HCT116 (cell line): ENCODE measurements around the gene HSF4. TPM values are rescaled to one million over a fixed set of nuclear protein-coding genes. Genes with fewer than 3 reads are reported as not detected.

Experiments
- ATAC-seq: fragments of 200-7000 bp; cut with Tn5 transposase; 2 replicates; pipeline ENCODE4 v1.9.1; 2020; ENCODE audit warnings: mild to moderate bottlenecking, moderate library complexity
- BruUV-seq: library from RNA; stranded (reverse); fragments of 400-500 nt; replicated peaks from 2 replicates; lab custom pipeline; 2021; lab: Mats Ljungman, UMichigan
- CTCF ChIA-PET: fragments of 300-600 bp; sonication (Branson Sonifier 250); formaldehyde crosslinking; loops from one replicate; lab custom pipeline; 2021; ENCODE audit warnings: antibody characterized with exemption; lab: Charles Lee
- POLR2A ChIA-PET: fragments of 300-600, 350-600 bp; sonication (Branson Sonifier 250); formaldehyde crosslinking; loops from one replicate; lab custom pipeline; 2021; ENCODE audit warnings: antibody characterized with exemption; lab: Charles Lee
- RAD21 ChIA-PET, 2 experiments: fragments of 300-600 bp; sonication (Branson Sonifier 250); formaldehyde crosslinking; loops; one replicate each; lab custom pipeline; 2023; ENCODE audit warnings: low total read pairs in 2 of 2; ENCODE audit not compliant: uncharacterized antibody in 2 of 2, unreplicated experiment in 2 of 2, low non-redundant PET in 1 of 2; lab: Charles Lee
- DNase-seq: peaks from one replicate; pipeline ENCODE4 v3.0.0-alpha.2; 2010; ENCODE audit warnings: low read depth, low spot score
- H2AFZ ChIP-seq: fragments of 200-600 bp; shearing (Covaris generic), sonication (generic); 2 replicates; pipeline ENCODE4 v1.6.1; 2017; ENCODE audit warnings: low read depth, mixed run types, mixed read lengths, antibody characterized with exemption, low read length; ENCODE audit not compliant: poor library complexity, severe bottlenecking
- H3K27ac ChIP-seq: 2 replicates; pipeline ENCODE4 v1.5.1; 2012; ENCODE audit warnings: low read depth, low read length
- H3K27me3 ChIP-seq: fragments of 200-600 bp; sonication (generic); 2 replicates; pipeline ENCODE4 v1.6.1; 2016; ENCODE audit warnings: mixed run types, low read length, mixed read lengths; ENCODE audit not compliant: insufficient read depth
- H3K36me3 ChIP-seq, 2 experiments: fragments of 200-500 bp in 1 of 2; fragments of 200-600 bp in 1 of 2; sonication (Bioruptor generic) in 1 of 2; sonication (generic) in 1 of 2; 2 replicates each; pipeline versions ENCODE4 v1.5.1 to v1.6.1; 2014 to 2016; ENCODE audit warnings: low read length in 2 of 2, inconsistent platforms in 1 of 2, mixed read lengths in 1 of 2, mixed run types in 1 of 2; ENCODE audit not compliant: insufficient read depth in 2 of 2, control insufficient read depth in 1 of 2
- H3K4me1 ChIP-seq, 2 experiments: fragments of 200-600 bp in 1 of 2; sonication (generic) in 1 of 2; 2 replicates each; pipeline versions ENCODE4 v1.5.1 to v1.6.1; 2012 to 2017; ENCODE audit warnings: low read length in 2 of 2, inconsistent platforms in 1 of 2, mild to moderate bottlenecking in 1 of 2, mixed read lengths in 1 of 2, mixed run types in 1 of 2, moderate library complexity in 1 of 2; ENCODE audit not compliant: insufficient read depth in 2 of 2, control insufficient read depth in 1 of 2
- H3K4me2 ChIP-seq: fragments of 200-600 bp; sonication (generic); 2 replicates; pipeline ENCODE4 v1.6.1; 2017; ENCODE audit warnings: mixed run types, low read length, mixed read lengths
- H3K4me3 ChIP-seq, 2 experiments: fragments of 200-600 bp in 1 of 2; sonication (generic) in 1 of 2; replicated peaks in 1 of 2; 2 replicates each; pipeline ENCODE4 v1.5.1; 2011 to 2016; ENCODE audit warnings: low read length in 2 of 2, control low read depth in 1 of 2, low read depth in 1 of 2, mild to moderate bottlenecking in 1 of 2, mixed read lengths in 1 of 2, mixed run types in 1 of 2
- H3K79me2 ChIP-seq: fragments of 200-600 bp; sonication (generic); 2 replicates; pipeline ENCODE4 v1.6.1; 2017; ENCODE audit warnings: mild to moderate bottlenecking, mixed run types, low read length, moderate library complexity, mixed read lengths; ENCODE audit not compliant: insufficient read depth
- H3K9ac ChIP-seq: fragments of 200-600 bp; sonication (generic); 2 replicates; pipeline ENCODE4 v1.6.1; 2016; ENCODE audit warnings: low read length, mixed read lengths
- H3K9me2 ChIP-seq: fragments of 200-600 bp; sonication (generic), shearing (Covaris generic); 2 replicates; pipeline ENCODE4 v1.6.1; 2017; ENCODE audit warnings: mixed run types, mild to moderate bottlenecking, moderate library complexity; ENCODE audit not compliant: insufficient read depth
- H3K9me3 ChIP-seq, 2 experiments: fragments of 200-500 bp in 1 of 2; fragments of 200-600 bp in 1 of 2; sonication (Bioruptor generic) in 1 of 2; sonication (generic) in 1 of 2; 2 replicates each; pipeline ENCODE4 v1.6.1; 2014 to 2017; ENCODE audit warnings: low read length in 2 of 2, mixed read lengths in 2 of 2, inconsistent platforms in 1 of 2, low read depth in 1 of 2, mild to moderate bottlenecking in 1 of 2, mixed run types in 1 of 2, moderate library complexity in 1 of 2; ENCODE audit not compliant: control insufficient read depth in 1 of 2, insufficient read depth in 1 of 2
- H4K20me1 ChIP-seq: fragments of 200-600 bp; sonication (generic), shearing (Covaris generic); 2 replicates; pipeline ENCODE4 v1.6.1; 2017; ENCODE audit warnings: mixed run types, mild to moderate bottlenecking, moderate library complexity; ENCODE audit not compliant: insufficient read depth
- ATF3 ChIP-seq: IDR thresholded peaks from 2 replicates; pipeline ENCODE4 v1.6.1; 2012
- CBX3 ChIP-seq: IDR thresholded peaks from 2 replicates; pipeline ENCODE4 v1.6.1; 2012; ENCODE audit warnings: low read depth
- CEBPB ChIP-seq: IDR thresholded peaks from 2 replicates; pipeline ENCODE4 v1.6.1; 2012; ENCODE audit warnings: low read depth
- CTCF ChIP-seq, 3 experiments: fragments of 200-600 bp in 1 of 3; sonication (generic) in 1 of 3; IDR thresholded peaks in 2 of 3; conservative IDR thresholded peaks in 1 of 3; 2 replicates each; pipeline ENCODE4 v1.5.1; 2012 to 2017; ENCODE audit warnings: low read depth in 2 of 3, low read length in 2 of 3, antibody characterized with exemption in 1 of 3, borderline replicate concordance in 1 of 3, control low read depth in 1 of 3, mild to moderate bottlenecking in 1 of 3, mixed read lengths in 1 of 3, mixed run types in 1 of 3, moderate library complexity in 1 of 3; ENCODE audit not compliant: insufficient read depth in 1 of 3
- EGR1 ChIP-seq: IDR thresholded peaks from 2 replicates; pipeline ENCODE4 v1.6.1; 2012; ENCODE audit warnings: low read depth
- ELF1 ChIP-seq: IDR thresholded peaks from 2 replicates; pipeline ENCODE4 v1.6.1; 2012; ENCODE audit warnings: low read depth, borderline replicate concordance
- FOSL1 ChIP-seq: IDR thresholded peaks from 2 replicates; pipeline ENCODE4 v1.6.1; 2012; ENCODE audit warnings: low read depth
- JUND ChIP-seq: IDR thresholded peaks from 2 replicates; pipeline ENCODE4 v1.6.1; 2012
- MAX ChIP-seq: IDR thresholded peaks from 2 replicates; pipeline ENCODE4 v1.6.1; 2012
- POLR2A ChIP-seq: IDR thresholded peaks from 2 replicates; pipeline ENCODE4 v1.7.0; 2011; ENCODE audit warnings: borderline replicate concordance; ENCODE audit not compliant: insufficient read depth, insufficient read length; ENCODE audit errors: extremely low read depth
- RAD21 ChIP-seq: IDR thresholded peaks from 2 replicates; pipeline ENCODE4 v1.6.1; 2012; ENCODE audit warnings: low read depth, mild to moderate bottlenecking
- REST ChIP-seq: IDR thresholded peaks from 2 replicates; pipeline ENCODE4 v1.6.1; 2012; ENCODE audit warnings: low read depth
- SIN3A ChIP-seq: IDR thresholded peaks from 2 replicates; pipeline ENCODE4 v1.6.1; 2012; ENCODE audit warnings: low read depth
- SRF ChIP-seq: IDR thresholded peaks from 2 replicates; pipeline ENCODE4 v1.6.1; 2012; ENCODE audit warnings: low read depth
- TCF7L2 ChIP-seq: IDR thresholded peaks from 2 replicates; pipeline ENCODE4 v1.7.0; 2011; ENCODE audit warnings: borderline replicate concordance, inconsistent platforms; ENCODE audit not compliant: insufficient read depth, insufficient read length; ENCODE audit errors: extremely low read depth
- YY1 ChIP-seq: IDR thresholded peaks from 2 replicates; pipeline ENCODE4 v1.6.1; 2011; ENCODE audit warnings: low read length, low read depth, moderate library complexity, mild to moderate bottlenecking; ENCODE audit not compliant: insufficient replicate concordance; ENCODE audit errors: extremely low read depth
- ZBTB33 ChIP-seq: IDR thresholded peaks from 2 replicates; pipeline ENCODE4 v1.6.1; 2011; ENCODE audit warnings: mild to moderate bottlenecking, low read length, moderate library complexity; ENCODE audit not compliant: insufficient replicate concordance; ENCODE audit errors: extremely low read depth
- ZFX ChIP-seq: fragments of 450-650 bp; IDR thresholded peaks from 2 replicates; pipeline ENCODE4 v1.6.1; 2017
- ZNF274 ChIP-seq: fragments of 200-500 bp; sonication (Bioruptor generic); IDR thresholded peaks from 2 replicates; pipeline ENCODE4 v1.6.1; 2014; ENCODE audit warnings: mild to moderate bottlenecking, low read depth, low read length, inconsistent platforms
- intact Hi-C: fragments of 100-400 bp; cut with micrococcal nuclease; formaldehyde crosslinking; loops from 2 replicates; pipeline ENCODE4 v1.10.0; 2022
- total RNA-seq: library from RNA; stranded (reverse); gene quantifications from one replicate; pipeline ENCODE4 v1.2.1, GENCODE V29; 2021; ENCODE audit not compliant: unreplicated experiment

Gene HSF4
- total RNA-seq, 1 experiment from 2014 or later = 46.6 TPM

- Histone ChIP-seq H3K27me3 (no peaks in the 10 kb centered on the region), H2AFZ (no peak within 1 kb of the TSS), H4K20me1 (no peaks in the 10 kb centered on the region), H3K4me2 (no peak within 1 kb of the TSS), H3K36me3 (peaks cover 11 to 20% of the 10 kb centered on the region in 2 experiments; a peak in 3 of 4 replicates), H3K9ac (no peak within 1 kb of the TSS), H3K9me3 (no peaks in the 10 kb centered on the region), H3K4me1 (peaks cover 11 to 37% of the 10 kb centered on the region in 2 experiments; a peak in 3 of 4 replicates), H3K9me2 (no peaks in the 10 kb centered on the region), H3K27ac (no peak within 1 kb of the TSS), H3K4me3 (no peak within 1 kb of the TSS), H3K79me2 (peaks cover 34% of the 10 kb centered on the region)
- no peak for ATAC-seq
- DNase-seq = no peak
- no TSS peak for BruUV-seq
- ChIA-PET CTCF (no interaction called here), RAD21 (no interaction called here), POLR2A (no interaction called here)
- TF ChIP-seq RAD21 (no peak), CBX3 (no peak), CEBPB (no peak), SRF (no peak), YY1 (no peak), REST (no peak), FOSL1 (no peak), SIN3A (no peak), ZFX (no peak), JUND (no peak), CTCF (IDR thresholded peaks at IDR 0.05 in 2 of 3, conservative IDR thresholded peaks at IDR 0.05 in 1 of 3; ENCODE audit: borderline replicate concordance in 1 of 3, insufficient read depth in 1 of 3, low read depth in 2 of 3, low read length in 2 of 3) (no peak), POLR2A (no peak), ATF3 (no peak), ZBTB33 (no peak), TCF7L2 (no peak), ZNF274 (no peak), ELF1 (no peak), EGR1 (no peak), MAX (no peak)
- intact Hi-C loops = no loop called here
These were observed 25.5 kb downstream of the HSF4 start, which contains the start of gene EXOC3L1 for GRCh38 chr16:67190041-67190440. Gene EXOC3L1 (minus strand): TSS chr16:67190136. CDS start chr16:67189676, 460 bp downstream.
